ENCODE measurements around the gene ERICH6. TPM values are rescaled to one million over a fixed set of nuclear protein-coding genes. Genes with fewer than 3 reads are reported as not detected.
A peak's percentile ranks its signal among the peaks of the same experiment; 100 is the strongest.

ERICH6 gene
- polyA plus RNA-seq, 6 donors from 2014 or later = 0.58 to 0.88 TPM; not detected in 4

GRCh38 chr3:150691414-150692040 is 12.2 kb downstream of the ERICH6 start:
- H3K4me1 Mint-ChIP-seq = no peaks in the 10 kb centered on the region
- no peak for ATAC-seq (ENCODE audit: low read depth in 2 of 2)
- DNase-seq = no peak
- H3K27ac Mint-ChIP-seq = no peak overlapping the region
- no peaks in the 10 kb centered on the region for H3K36me3 Mint-ChIP-seq
- H3K9me3 Mint-ChIP-seq = peaks cover 0 to 15% (median 7%) of the 10 kb centered on the region in 7 donors
- no peaks in the 10 kb centered on the region for H3K27me3 Mint-ChIP-seq
- H3K4me3 Mint-ChIP-seq = no peak overlapping the region

- Mint-ChIP-seq H3K4me3 (no peak overlapping the region), H3K9me3 (peaks cover 0 to 10% (median 3%) of the 10 kb centered on the region in 7 donors), H3K4me1 (peaks cover 5 to 6% (median 6%) of the 10 kb centered on the region in 3 donors), H3K27me3 (no peaks in the 10 kb centered on the region), H3K27ac (no peak overlapping the region), H3K36me3 (no peaks in the 10 kb centered on the region)
- DNase-seq (no peak), ATAC-seq (ENCODE audit: low read depth in 2 of 2) (no peak)
Measured at GRCh38 chr3:150687613-150688012, 16.1 kb downstream of the ERICH6 start.

GRCh38 chr3:150682824-150683223 is 20.9 kb downstream of the ERICH6 start:
- peak overlapping the region in 2 of 6 donors; percentile 53 to 55 for H3K27ac Mint-ChIP-seq
- ATAC-seq (ENCODE audit: low read depth in 2 of 2) = no peak

GRCh38 chr3:150682279-150682678 is 21.4 kb downstream of the ERICH6 start:
- Mint-ChIP-seq H3K27me3 (no peaks in the 10 kb centered on the region), H3K4me3 (peak overlapping the region in 5 of 8 donors; percentile 33 to 89 (median 61))
- ATAC-seq (ENCODE audit: low read depth in 2 of 2) = no peak

More at GRCh38 chr3:150682824-150683223, 20.9 kb downstream of the ERICH6 start:
- Mint-ChIP-seq H3K36me3 (no peaks in the 10 kb centered on the region), H3K4me3 (no peak overlapping the region), H3K27me3 (no peaks in the 10 kb centered on the region), H3K4me1 (peaks cover 24 to 38% (median 26%) of the 10 kb centered on the region in 3 donors), H3K9me3 (no peaks in the 10 kb centered on the region)
- DNase-seq = no peak

GRCh38 chr3:150681057-150681456 is 22.7 kb downstream of the ERICH6 start:
- Mint-ChIP-seq H3K27me3 (no peaks in the 10 kb centered on the region), H3K9me3 (peaks cover 1 to 5% (median 2%) of the 10 kb centered on the region in 7 donors), H3K27ac (peak overlapping the region in 3 of 6 donors; percentile 3 to 80 (median 18)), H3K36me3 (peaks cover 3% of the 10 kb centered on the region in 2 donors), H3K4me1 (peaks cover 24 to 42% (median 27%) of the 10 kb centered on the region in 3 donors), H3K4me3 (peak overlapping the region in 7 of 8 donors; percentile 33 to 81 (median 63))
- peak; percentile 99 for ATAC-seq (ENCODE audit: low read depth in 2 of 2)
- DNase-seq = peak; percentile 62

More at GRCh38 chr3:150682279-150682678, 21.4 kb downstream of the ERICH6 start:
- Mint-ChIP-seq H3K36me3 (no peaks in the 10 kb centered on the region), H3K27ac (peak overlapping the region in 2 of 6 donors; percentile 53 to 64), H3K4me1 (peaks cover 24 to 38% (median 26%) of the 10 kb centered on the region in 3 donors), H3K9me3 (no peaks in the 10 kb centered on the region)
- DNase-seq = no peak

GRCh38 chr3:150680562-150680961 is 23.2 kb downstream of the ERICH6 start:
- Mint-ChIP-seq H3K27ac (peak overlapping the region in 5 of 6 donors; percentile 10 to 80 (median 56)), H3K27me3 (no peaks in the 10 kb centered on the region), H3K9me3 (peaks cover 6 to 10% (median 7%) of the 10 kb centered on the region in 7 donors), H3K4me1 (peaks cover 24 to 44% (median 30%) of the 10 kb centered on the region in 3 donors), H3K36me3 (peaks cover 8% of the 10 kb centered on the region in 2 donors), H3K4me3 (peak overlapping the region in 7 of 8 donors; percentile 7 to 81 (median 50))
- ATAC-seq (ENCODE audit: low read depth in 2 of 2) (peak in 1 of 2 donors; percentile 8), DNase-seq (no peak)

- Mint-ChIP-seq H3K4me1 (peaks cover 8 to 19% (median 13%) of the 10 kb centered on the region in 3 donors), H3K4me3 (no peak overlapping the region), H3K27me3 (no peaks in the 10 kb centered on the region), H3K9me3 (peaks cover 7 to 19% (median 18%) of the 10 kb centered on the region in 7 donors), H3K36me3 (peaks cover 9 to 10% of the 10 kb centered on the region in 2 donors), H3K27ac (no peak overlapping the region)
- DNase-seq (no peak), ATAC-seq (ENCODE audit: low read depth in 2 of 2) (no peak)
Measured at GRCh38 chr3:150675587-150675986, 28.1 kb downstream of the ERICH6 start.

- no peak overlapping the region for H3K4me3 Mint-ChIP-seq
Measured at GRCh38 chr3:150673966-150674365, 29.8 kb downstream of the ERICH6 start.

GRCh38 chr3:150666167-150666566 is 37.6 kb downstream of the ERICH6 start:
- Mint-ChIP-seq H3K9me3 (no peaks in the 10 kb centered on the region), H3K27ac (no peak overlapping the region), H3K27me3 (peaks cover 0 to 11% (median 0%) of the 10 kb centered on the region in 3 donors), H3K4me1 (peaks cover 0 to 16% (median 12%) of the 10 kb centered on the region in 3 donors), H3K36me3 (peaks cover 0 to 4% of the 10 kb centered on the region in 2 donors), H3K4me3 (no peak overlapping the region)
- DNase-seq = no peak
- ATAC-seq (ENCODE audit: low read depth in 2 of 2) = no peak

More at GRCh38 chr3:150673966-150674365, 29.8 kb downstream of the ERICH6 start:
- DNase-seq (no peak), ATAC-seq (ENCODE audit: low read depth in 2 of 2) (no peak)
- Mint-ChIP-seq H3K9me3 (peaks cover 7 to 19% (median 18%) of the 10 kb centered on the region in 7 donors), H3K4me1 (peaks cover 4 to 9% (median 5%) of the 10 kb centered on the region in 3 donors), H3K27ac (no peak overlapping the region), H3K36me3 (peaks cover 9 to 10% of the 10 kb centered on the region in 2 donors), H3K27me3 (no peaks in the 10 kb centered on the region)

- peaks cover 0 to 16% (median 12%) of the 10 kb centered on the region in 3 donors for H3K4me1 Mint-ChIP-seq
- H3K27ac Mint-ChIP-seq = no peak overlapping the region
- no peak for DNase-seq
- peaks cover 5 to 25% (median 6%) of the 10 kb centered on the region in 3 donors for H3K27me3 Mint-ChIP-seq
- H3K36me3 Mint-ChIP-seq = peaks cover 0 to 4% of the 10 kb centered on the region in 2 donors
- no peak overlapping the region for H3K4me3 Mint-ChIP-seq
- ATAC-seq (ENCODE audit: low read depth in 2 of 2) = no peak
- no peaks in the 10 kb centered on the region for H3K9me3 Mint-ChIP-seq
Measured at GRCh38 chr3:150663461-150663860, 40.3 kb downstream of the ERICH6 start.

GRCh38 chr3:150662410-150663200 is 41.1 kb downstream of the ERICH6 start:
- DNase-seq = no peak
- Mint-ChIP-seq H3K36me3 (peaks cover 0 to 4% of the 10 kb centered on the region in 2 donors), H3K4me1 (peaks cover 0 to 16% (median 12%) of the 10 kb centered on the region in 3 donors), H3K9me3 (no peaks in the 10 kb centered on the region), H3K27ac (peak overlapping the region in 1 of 6 donors; percentile 45), H3K27me3 (peaks cover 5 to 25% (median 6%) of the 10 kb centered on the region in 3 donors), H3K4me3 (no peak overlapping the region)
- no peak for ATAC-seq (ENCODE audit: low read depth in 2 of 2)

GRCh38 chr3:150656316-150656715 is 47.4 kb downstream of the ERICH6 start:
- peaks cover 5 to 15% (median 6%) of the 10 kb centered on the region in 3 donors for H3K27me3 Mint-ChIP-seq
- peaks cover 4 to 6% (median 5%) of the 10 kb centered on the region in 3 donors for H3K4me1 Mint-ChIP-seq
- peak overlapping the region in 1 of 8 donors; percentile 72 for H3K4me3 Mint-ChIP-seq
- no peak overlapping the region for H3K27ac Mint-ChIP-seq
- H3K36me3 Mint-ChIP-seq = no peaks in the 10 kb centered on the region
- DNase-seq = no peak
- ATAC-seq (ENCODE audit: low read depth in 2 of 2) = no peak
- no peaks in the 10 kb centered on the region for H3K9me3 Mint-ChIP-seq

- no peaks in the 10 kb centered on the region for H3K9me3 Mint-ChIP-seq
- no peaks in the 10 kb centered on the region for H3K36me3 Mint-ChIP-seq
- H3K27me3 Mint-ChIP-seq = no peaks in the 10 kb centered on the region
- no peak overlapping the region for H3K4me3 Mint-ChIP-seq
- no peak for DNase-seq
- H3K27ac Mint-ChIP-seq = no peak overlapping the region
- peaks cover 4 to 6% (median 5%) of the 10 kb centered on the region in 3 donors for H3K4me1 Mint-ChIP-seq
- no peak for ATAC-seq (ENCODE audit: low read depth in 2 of 2)
Measured at GRCh38 chr3:150653110-150653561, 50.6 kb downstream of the ERICH6 start.

Data from naive B cell (primary cell).